ENCODE data around the gene RAD51B.
A peak's percentile ranks its signal among the peaks of the same experiment; 100 is the strongest.
"Not testable (repeated sequence)": the region's sequence is repeated elsewhere in the genome, so short reads cannot be mapped to it uniquely, and the experiment has no call there.

RAD51B gene

DNA sequence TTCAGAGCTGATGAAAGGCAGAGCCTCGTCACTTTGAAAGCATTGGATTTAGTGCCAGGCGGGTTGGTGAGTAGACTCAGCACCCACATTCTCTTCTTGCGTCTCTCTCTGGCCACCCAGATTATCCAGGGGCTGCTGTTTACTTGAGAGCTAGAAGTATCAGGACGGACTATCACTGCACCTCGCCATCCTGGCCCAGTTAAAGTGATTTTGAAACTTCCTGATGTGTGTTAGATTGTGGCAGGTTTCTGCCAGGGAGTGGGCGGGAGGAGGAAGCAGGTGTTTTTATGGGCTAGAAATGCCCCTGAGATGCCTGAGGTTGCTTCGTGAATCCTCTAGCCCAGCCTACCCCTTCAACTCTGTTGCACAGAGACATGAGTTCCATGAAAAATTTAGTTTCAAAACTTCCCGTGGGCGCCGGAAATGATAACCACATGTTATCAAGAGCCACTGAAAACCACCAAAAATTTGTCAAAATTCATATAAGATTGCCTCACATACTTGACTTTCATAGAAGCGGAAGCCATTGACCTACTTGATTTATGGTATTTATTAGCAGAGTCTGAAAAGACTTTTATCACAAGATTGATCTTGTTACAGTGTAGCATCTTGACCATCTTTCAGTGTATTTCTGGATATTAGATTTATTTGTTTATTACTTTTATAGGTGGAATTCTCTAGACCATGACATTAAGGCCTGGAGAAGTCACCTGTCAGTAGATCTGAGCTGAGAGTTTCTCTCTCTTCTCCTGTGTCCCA, 466.0 kb downstream of the RAD51B start:
- DNase-seq, result peak; percentile 89

DNA sequence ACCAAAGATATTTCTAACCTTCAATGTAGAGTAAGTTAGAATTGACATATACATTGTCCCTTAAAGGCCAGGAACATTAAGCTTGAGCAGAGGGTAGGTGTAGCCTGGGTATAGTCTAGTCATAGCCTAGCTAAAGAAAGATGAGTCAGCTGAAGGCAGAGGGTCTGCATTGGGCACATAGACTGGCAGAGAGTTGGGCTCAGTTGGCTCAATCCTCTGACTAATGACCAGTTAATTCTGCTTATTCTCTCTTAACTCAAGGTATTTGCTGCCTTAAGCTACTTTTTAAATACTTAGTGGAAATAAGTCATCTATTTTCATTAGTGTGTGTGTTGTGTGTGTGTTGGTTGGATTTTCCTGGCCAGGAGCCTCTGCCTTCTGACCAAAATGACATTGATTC, 467.1 kb downstream of the RAD51B start:
- DNase-seq, result no peak

DNA sequence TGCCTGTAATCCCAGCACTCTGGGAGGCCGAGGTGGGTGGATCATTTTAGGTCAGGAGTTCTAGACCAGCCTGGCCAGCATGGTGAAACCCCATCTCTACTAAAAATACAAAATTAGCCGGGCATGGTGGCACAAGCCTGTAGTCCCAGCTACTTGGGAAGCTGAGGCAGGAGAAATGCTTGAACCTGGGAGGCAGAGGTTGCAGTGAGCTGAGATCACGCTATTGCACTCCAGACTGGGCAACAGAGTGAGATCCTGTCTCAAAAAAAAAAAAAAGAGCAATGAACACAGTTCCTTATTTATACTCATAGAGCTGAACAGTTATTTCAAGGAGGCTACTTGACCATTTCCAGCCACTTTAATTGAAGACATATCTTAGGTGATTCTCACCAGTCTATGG, 469.9 kb downstream of the RAD51B start:
- not testable (repeated sequence) for DNase-seq

DNA sequence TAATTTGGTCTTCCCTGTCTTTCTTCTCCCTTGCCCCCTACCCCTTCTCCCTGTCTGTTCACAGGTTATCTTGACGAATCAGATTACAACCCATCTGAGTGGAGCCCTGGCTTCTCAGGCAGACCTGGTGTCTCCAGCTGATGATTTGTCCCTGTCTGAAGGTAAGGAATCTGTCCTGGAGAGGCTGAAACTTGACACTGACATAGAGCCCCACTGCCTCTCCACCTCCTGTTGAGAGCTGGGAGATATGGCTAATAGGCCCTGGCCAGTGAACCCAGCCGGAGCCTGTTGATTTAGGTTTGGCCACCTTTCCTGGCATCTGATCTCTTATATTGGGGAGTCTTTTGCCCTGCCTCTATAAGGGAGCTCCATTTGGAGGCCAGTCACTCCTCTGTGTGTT, 472.2 kb downstream of the RAD51B start:
- no peak for DNase-seq

DNA sequence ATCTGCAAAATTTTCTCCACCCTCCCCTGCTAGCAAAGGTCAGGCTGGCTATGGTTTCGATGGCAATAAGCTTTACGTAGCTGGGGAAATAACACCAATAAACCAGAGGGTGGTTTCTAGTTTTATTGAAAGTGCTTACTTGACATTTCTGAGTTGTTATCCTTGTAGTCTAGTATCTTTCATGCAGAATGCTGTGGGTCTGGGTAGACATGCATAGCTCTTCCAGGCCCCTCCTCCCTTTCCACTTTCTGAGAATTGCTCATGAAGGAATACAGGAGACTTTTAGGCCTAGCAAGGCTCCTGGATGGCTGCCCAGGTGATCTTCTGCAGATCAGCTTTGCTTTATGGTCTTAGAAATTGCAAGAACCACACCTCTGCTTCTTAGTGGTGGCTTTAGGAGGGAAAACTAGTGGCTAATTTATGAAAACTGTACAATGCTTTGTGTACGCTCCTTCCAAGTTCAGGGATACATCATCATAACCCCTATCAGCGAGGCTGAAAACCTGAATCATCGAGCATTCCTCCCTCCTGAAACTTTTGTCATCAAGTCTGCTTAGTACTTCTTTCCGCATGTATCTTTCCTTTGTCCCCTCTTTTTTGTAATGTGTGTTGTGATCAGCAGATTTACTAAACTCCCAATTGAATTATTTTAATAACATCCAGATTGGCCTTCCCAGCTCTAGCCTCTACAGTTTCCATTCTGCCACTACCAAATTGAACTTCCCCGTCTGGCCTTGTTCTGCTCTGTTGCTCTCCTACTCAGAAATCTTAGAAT, 473.0 kb downstream of the RAD51B start:
- no peak for DNase-seq

DNA sequence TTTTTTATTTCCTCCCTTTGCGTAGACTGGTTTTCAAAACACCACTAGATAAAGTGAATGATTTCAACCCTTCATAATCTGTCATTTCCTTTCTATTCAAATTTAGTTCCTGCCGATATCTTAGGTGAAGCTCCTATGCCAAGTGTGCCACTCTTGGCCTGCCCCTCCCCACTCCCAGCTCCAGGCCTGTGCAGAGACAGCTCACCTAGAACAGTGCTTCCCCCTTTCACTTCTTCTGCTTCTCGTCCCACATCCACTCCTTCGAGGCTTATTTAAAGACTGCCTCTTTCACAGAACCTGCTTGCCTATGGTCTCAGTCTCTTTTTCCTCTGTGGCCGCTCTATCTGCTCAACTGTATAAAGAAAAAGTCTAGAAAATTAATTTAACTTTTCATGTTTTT, 473.8 kb downstream of the RAD51B start:
- DNase-seq, result peak; percentile 14

DNA sequence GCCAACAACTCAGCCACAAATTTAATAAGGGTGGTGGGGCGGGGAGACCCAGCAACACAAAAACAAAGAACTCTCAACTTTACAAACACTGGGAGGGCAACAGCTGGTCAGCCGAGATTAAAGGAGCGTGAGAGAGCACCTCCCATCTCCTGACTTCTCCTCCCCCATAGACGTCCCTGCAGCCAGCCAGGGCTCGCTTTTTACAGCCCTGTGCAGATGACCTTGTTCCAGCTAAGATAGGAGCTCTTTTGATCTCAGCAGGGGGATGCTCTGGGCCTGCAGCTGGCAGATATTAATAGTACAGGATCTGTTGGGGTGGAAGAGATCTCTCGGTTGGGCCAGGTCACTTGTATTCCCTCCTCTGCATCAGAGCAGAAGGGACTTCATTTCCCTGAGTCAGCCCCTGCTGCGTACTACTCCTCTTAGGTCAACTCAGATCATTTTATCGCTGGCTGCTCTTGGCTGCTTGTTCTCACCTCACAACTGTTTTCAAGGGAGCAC, 475.8 kb downstream of the RAD51B start:
- no peak for DNase-seq

DNA sequence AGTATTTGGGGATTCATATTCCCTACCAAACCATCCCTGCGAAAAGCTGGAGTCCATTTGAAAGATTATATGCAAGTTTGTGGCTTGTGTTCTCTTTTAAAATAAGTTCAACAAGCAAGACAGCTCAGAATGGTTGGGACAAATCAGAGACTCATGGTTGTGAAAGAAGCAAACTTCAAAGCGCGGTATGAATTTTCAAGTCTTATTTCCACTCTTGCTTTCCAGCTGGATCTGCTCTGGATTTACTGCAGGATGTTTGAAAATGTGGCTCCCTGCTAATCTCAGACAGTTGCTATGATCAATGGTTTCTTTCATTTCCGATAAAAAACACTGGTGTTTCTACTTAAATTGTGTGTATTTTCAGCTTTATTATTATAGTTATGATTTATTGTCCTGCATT, 477.5 kb downstream of the RAD51B start:
- no peak for DNase-seq

DNA sequence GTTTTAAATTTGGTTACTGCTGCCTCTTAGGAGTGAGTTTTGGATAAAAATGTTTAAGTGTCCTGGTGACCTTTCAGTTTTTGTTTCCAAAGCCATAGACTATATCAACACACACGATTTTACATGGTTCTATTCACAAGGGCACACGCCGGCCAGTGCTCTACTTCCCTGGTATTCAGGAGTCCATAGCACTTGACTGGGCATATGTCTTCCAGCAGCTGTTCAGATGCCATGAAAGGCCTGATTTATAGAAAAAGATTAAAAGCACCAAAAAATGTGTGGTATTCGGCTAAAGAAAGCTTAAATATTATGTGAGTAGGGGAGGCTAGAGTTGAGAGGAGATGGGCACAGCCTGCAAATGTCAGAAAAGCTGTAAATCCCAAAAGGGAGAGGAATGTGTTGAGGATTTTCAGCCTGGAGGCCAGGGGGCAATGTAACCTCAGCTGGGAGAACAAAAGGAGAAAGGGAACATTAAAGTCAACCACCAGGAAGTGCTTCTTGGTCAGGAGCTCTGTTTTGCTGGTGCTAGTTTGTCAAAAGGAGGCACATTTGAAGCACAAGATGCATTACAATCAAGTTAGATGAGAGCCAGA, 478.4 kb downstream of the RAD51B start:
- DNase-seq, result peak; percentile 60

DNA sequence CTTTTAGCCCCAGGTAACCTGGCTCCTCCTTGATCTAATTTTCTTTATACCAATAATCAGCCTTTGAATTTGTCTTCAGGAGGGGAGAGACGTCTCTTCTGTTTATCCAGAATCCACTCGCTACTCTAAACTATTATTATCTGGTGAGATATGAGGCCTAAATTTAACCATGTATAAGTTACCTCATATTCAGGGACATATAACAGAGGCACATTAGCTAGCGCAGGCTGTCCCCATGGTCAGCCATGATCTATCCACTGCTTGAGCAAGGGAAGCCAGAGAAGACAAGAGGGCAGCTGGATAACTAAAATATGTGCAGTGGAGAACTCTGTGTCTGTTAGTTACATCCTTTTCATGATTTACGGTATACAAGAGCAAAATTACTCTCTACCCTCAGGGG, 481.0 kb downstream of the RAD51B start:
- DNase-seq, result no peak

DNA sequence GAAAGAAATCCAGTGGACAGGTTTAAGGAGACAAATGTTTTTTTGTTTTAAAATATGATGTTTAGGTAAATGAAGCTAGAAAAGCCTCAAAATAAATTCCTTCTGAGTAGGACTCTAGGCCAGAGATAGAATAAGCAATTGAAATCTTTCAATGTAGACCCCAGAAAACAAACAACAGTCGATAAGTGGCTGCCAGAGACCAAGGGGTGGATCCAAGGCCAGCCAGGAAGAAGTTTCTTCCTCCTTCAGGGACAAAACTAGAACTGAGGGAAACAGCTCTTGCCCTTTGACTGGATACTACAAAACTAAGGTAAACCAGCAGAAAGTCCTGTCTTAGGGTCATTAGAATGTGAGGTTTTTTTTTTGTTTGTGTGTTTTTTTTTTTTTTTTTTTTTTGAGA, 481.6 kb downstream of the RAD51B start:
- DNase-seq, result no peak

DNA sequence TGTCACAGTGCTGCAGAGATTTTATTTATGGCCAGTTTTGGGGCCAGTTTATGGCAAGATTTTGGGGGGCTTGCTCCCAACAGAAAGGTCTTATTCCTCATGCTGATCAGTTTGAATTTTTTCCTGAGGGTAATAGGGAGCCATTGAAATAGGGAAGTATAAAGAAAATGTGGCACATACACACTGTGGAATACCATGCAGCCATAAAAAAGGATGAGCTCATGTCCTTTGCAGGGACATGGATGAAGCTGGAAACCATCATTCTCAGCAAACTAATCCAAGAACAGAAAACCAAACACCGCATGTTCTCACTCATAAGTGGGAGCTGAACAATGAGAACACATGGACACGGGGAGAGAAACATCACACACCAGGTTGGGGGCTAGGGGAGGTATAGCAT, 483.4 kb downstream of the RAD51B start:
- not testable (repeated sequence) for DNase-seq

DNA sequence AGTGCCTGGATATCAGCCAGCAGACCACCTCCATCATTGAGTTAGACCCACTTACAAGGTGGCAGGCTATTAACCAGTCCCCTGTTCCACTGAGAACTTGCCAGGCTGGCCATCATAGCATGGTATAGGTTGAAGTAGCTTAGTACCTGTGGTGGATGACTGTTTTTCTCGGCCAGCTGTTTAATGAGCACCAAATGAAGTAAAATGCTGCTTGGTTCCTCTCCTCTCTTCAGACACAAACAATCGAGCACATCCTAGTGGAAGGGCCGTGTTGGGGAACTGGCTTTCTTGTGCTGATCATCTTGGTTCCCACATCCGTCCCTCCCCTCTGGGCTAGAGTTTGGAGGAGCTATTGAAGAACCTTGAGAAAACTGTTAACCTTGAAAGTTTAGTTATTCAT, 486.2 kb downstream of the RAD51B start:
- DNase-seq, result no peak

DNA sequence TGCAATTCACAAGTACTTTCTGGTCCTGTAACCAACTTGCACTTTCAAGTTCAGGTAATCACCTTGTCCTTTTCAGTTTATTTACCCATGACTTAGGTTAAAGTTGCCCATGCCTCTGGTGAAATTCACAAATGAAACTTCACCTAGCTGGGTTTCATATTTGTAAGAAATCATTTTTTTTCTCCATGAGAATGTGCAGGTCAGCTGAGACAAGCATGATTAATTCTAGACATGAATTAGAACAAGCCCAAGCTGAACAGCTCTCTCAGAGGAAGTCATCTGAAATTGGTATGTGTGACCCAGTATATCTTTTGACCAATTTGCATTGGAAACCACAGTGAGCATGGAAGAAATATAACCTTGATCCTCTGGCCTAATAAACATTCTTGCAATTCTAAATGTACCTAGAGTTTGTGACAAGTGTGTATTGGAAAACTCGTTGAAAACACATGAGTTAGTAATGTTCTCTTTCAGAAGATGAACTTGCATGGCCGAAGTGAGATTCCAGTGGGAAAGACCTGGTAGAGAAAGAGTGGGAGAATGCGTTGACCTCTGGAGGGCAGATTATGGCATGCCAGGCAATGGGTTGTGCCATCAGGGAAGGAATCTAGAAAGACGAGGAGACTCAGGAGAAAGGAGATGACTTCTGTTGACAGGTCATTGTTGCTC, 486.8 kb downstream of the RAD51B start:
- DNase-seq, result no peak

DNA sequence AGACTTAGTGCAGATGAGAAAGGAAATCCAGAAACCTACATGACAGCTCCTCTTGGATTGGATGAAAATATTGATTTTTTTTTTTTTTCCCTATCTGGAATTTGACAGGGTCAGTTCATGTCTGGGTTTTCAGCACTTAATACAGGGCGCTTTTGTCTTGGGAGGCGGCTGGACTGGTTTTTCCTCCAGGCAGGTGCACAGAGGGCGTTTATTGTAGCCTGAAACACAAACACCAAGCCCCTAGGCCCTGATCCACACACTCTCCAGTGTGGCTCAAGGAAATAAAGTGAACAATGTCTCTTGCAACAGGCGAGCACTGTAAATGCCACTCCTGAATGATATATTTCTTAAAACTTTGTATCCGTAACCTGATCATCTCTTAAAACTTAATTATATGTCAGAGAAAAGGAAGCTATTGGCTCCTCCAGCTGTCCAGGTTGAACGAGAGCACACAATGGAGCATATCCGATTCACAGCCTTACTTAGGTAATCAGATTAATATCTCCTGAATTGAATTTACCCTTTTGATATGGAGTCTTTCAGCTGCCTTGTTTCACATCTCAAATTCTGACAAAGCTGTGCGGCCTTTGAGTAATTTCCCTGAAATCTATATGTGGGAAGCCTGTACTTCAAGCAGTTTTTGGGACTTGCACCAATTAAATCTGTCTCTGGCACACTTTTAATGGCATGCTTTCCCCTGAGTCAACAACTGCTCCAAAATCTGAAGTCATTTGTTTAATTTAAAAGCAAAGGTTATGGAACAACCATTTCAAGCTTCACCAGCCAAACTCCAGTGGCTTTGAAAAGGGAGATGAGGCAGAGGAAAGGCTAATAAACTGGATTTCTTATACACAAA, 487.6 kb downstream of the RAD51B start:
- DNase-seq, result no peak

DNA sequence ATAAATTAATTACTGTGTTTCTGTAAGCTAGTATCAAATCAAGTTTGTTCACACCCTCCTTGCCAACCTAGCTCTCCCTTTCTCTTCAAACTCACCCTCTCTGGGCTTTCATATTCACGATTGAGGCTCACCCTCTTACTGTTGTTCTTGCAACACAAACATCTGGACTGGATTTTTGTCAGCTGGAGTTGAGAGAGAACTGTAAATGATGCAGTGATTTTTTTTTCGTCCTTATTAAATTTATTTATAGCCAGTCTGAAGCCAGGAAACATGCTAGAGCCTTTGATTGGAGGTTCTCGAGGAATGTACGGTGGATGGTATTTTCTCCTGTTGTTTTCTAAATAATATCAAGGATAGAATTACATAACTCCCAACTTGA, 488.2 kb downstream of the RAD51B start:
- DNase-seq, result no peak

DNA sequence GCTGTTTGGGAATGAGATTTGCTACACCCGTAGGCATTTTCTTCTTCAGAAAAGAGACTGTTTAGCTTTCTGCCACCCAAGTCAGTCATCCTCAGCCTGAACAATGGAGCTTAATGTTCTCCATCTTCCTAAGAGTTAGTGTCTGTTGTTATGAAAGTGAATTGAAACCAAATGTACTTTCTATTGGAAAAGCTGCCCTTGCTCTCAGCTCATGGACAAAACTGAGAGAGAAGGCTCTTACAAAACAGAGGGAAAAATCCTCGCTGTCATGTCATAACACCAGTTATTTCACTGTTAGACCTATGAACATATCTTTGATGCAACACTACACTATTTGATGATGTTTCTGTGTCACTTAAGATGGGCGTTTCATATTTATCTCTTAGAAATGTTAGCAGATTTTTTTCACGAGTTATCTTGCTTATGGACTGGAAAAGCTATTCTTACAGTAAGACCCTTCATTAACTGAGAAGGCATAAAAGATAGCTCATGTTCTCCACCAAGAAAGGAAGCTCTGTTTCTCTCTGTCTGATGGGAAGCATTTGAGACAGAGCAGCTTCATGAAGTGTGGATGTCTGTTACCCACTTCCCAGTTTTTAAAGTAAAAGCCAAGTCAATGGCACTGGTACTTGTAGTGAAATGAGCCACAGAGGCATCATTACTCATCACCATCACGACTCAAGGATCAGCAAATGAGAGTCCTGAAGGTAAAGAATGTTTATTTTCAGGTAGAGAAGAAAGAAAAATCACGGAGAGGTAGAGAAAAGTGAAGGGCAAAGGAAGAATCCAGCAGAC, 489.3 kb downstream of the RAD51B start:
- DNase-seq, result peak; percentile 71

DNA sequence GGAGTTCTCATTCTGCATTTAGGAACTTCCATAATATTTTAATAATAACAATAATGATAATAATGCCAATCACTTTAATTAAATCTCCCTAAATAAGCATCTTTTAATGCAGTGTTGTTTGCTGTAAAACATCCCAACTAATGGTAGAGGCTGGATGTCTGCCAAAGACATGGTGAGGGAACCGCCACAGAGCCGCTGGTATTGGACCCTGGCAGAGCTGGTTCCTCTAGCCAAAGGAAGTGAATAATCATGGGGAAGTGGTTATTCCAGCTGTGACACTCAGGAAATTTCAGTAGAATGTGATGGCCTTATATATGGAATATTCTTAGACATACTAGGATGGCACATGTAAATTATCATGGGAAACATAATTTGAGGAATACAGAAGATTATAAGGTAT, 490.0 kb downstream of the RAD51B start:
- DNase-seq, result peak; percentile 66

DNA sequence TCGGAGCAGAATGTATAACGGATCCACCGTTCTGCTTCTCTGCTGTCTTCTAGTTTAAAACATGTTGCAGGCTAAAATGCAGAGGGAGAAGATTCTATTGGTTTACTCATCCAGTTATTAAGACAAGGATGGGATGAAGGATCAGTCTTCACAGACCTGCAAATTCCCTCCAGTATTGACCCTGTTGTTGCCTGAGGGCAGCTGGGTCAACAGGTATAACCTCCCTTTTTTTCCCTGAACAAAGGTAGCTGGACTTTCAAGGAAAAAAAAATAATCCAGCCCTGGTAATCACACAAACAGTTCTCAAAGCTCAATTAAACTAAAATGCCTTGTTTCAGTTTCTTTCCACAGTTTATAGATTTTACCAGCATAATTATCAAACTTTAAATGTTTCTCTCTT, 492.7 kb downstream of the RAD51B start:
- no peak for DNase-seq

DNA sequence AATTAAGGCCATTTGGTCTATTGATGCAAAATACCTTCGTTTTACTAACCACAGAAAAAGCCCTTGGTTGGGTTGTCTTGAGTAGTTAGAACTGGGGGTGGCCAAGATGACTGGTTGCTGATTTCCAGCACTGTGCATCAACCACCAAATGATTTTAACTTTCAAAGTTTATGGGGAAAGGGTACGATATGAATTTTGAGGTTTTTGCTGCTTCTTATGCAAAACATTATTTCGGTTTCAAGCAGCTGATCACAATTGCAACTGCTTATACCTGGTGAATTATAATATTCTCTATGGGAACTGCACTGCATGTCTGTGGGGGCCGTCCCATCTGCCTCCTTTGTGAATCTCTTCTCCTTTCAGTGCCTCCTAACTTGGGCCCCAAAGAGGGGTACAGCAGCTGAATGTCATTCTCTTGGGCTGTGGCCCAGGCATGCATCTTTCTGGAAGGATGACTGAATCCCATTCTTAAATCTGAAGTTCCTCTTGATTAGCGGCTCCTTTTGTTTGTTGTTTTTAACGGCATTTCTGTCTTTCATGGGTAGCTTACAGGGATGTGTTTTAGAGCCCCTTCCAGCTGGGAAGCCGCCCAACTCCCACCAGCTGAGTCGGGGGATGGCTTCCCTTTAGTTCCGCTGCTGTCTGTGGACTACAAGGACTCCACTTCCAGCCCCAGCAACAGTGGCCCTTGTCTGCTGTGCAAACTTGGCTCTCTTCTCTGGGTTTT, 493.5 kb downstream of the RAD51B start:
- no peak for DNase-seq

DNA sequence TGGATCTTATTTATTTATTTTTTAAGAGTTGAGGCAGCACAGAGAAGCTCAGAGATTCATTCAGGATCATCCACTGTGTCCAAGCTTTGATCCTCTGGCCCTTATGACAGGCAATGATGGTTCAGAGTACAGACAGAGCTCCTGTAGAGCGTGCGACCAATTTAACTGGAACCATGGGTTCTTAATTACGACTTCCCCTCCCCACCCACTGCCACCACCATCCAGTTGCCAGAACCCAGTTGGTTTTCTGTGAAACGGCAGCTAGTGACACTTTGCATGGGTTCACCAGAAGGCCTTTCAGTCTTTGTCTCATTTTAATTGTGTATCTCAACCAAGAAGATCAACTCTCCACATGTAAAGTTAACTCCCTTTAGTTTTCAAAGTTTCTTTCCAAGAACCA, 495.1 kb downstream of the RAD51B start:
- no peak for DNase-seq

All from MV-4-11 (cell line).